SK-N-SH (cell line): ENCODE measurements around the gene FTCD.
"Not testable (repeated sequence)": the region's sequence is repeated elsewhere in the genome, so short reads cannot be mapped to it uniquely, and the experiment has no call there.

ENCODE experiments used
- CTCF ChIP-seq: fragments of 200-600 bp; sonication (generic); IDR thresholded peaks from 2 replicates; pipeline ENCODE4 v1.6.1; 2017; ENCODE audit warnings: antibody characterized with exemption, mild to moderate bottlenecking, moderate library complexity
- EP300 ChIP-seq, 2 experiments: IDR thresholded peaks; 2 replicates each; pipeline versions ENCODE4 v1.4.0 to v1.6.1; 2012; ENCODE audit warnings: borderline replicate concordance in 1 of 2, low read depth in 1 of 2, low read length in 1 of 2
- FOXM1 ChIP-seq: IDR thresholded peaks from 2 replicates; pipeline ENCODE4 v1.4.0; 2012; ENCODE audit warnings: low read depth, mild to moderate bottlenecking
- GABPA ChIP-seq: IDR thresholded peaks from 2 replicates; pipeline ENCODE4 v1.4.0; 2012; ENCODE audit warnings: low read depth, mild to moderate bottlenecking
- JUND ChIP-seq: IDR thresholded peaks from 2 replicates; pipeline ENCODE4 v1.4.0; 2012
- MXI1 ChIP-seq: IDR thresholded peaks from 2 replicates; pipeline ENCODE4 v1.6.1; 2012; ENCODE audit warnings: mild to moderate bottlenecking, low read depth, low read length, improper control_type of control experiment
- POLR2AphosphoS5 ChIP-seq: IDR thresholded peaks from 2 replicates; pipeline ENCODE4 v1.6.1; 2012; ENCODE audit warnings: low read depth, low read length
- RAD21 ChIP-seq: IDR thresholded peaks from 2 replicates; pipeline ENCODE4 v1.6.1; 2012; ENCODE audit warnings: mild to moderate bottlenecking, low read length
- RCOR1 ChIP-seq: fragments of 150-350 bp; IDR thresholded peaks from 2 replicates; pipeline ENCODE4 v1.6.1; 2017; ENCODE audit warnings: antibody characterized with exemption, low read length
- TAF1 ChIP-seq: IDR thresholded peaks from 2 replicates; pipeline ENCODE4 v1.6.1; 2012; ENCODE audit warnings: low read depth, mild to moderate bottlenecking, low read length, moderate library complexity, borderline replicate concordance
- USF2 ChIP-seq: fragments of 150-350 bp; IDR thresholded peaks from 2 replicates; pipeline ENCODE4 v1.6.1; 2017; ENCODE audit warnings: antibody characterized with exemption, low read length, low read depth, borderline replicate concordance
- ZBTB33 ChIP-seq: IDR thresholded peaks from 2 replicates; pipeline ENCODE4 v1.4.0; 2012; ENCODE audit warnings: low read depth, borderline replicate concordance

- not testable (repeated sequence) for TF ChIP-seq ZBTB33; CTCF; POLR2AphosphoS5; JUND; RAD21; RCOR1; MXI1; GABPA; FOXM1; TAF1; EP300 (IDR thresholded peaks at IDR 0.05; ENCODE audit: borderline replicate concordance in 1 of 2, low read depth in 1 of 2, low read length in 1 of 2); USF2
Measured at GRCh38 chr21:46170436-46171193, 15.2 kb upstream of the FTCD start.
